8988T (cell line): ENCODE measurements around the gene CYP1A2.

Experiments
- DNase-seq: peaks from one replicate; pipeline ENCODE4 v3.0.0; 2011

CYP1A2 gene

GRCh38 chr15:74790080-74790916 lies 41.7 kb downstream of the CYP1A2 start:
- no peak for DNase-seq

GRCh38 chr15:74791007-74791406 lies 42.4 kb downstream of the CYP1A2 start:
- DNase-seq: no peak

GRCh38 chr15:74791667-74792066 lies 43.0 kb downstream of the CYP1A2 start:
- DNase-seq: no peak

- no peak for DNase-seq
Measured at GRCh38 chr15:74792227-74793016, 43.8 kb downstream of the CYP1A2 start.

GRCh38 chr15:74793135-74794028 lies 44.7 kb downstream of the CYP1A2 start:
- DNase-seq: no peak

GRCh38 chr15:74794248-74794969 lies 45.8 kb downstream of the CYP1A2 start:
- DNase-seq: no peak

- DNase-seq: no peak
Measured at GRCh38 chr15:74794970-74795349, 46.3 kb downstream of the CYP1A2 start.

GRCh38 chr15:74795966-74796625 lies 47.5 kb downstream of the CYP1A2 start:
- no peak for DNase-seq

GRCh38 chr15:74798388-74799254 lies 50.0 kb downstream of the CYP1A2 start:
- no peak for DNase-seq

GRCh38 chr15:74799255-74799855 lies 50.7 kb downstream of the CYP1A2 start:
- no peak for DNase-seq

GRCh38 chr15:74799856-74800558 lies 51.4 kb downstream of the CYP1A2 start:
- DNase-seq: peak; percentile 84

GRCh38 chr15:74800559-74801094 lies 52.0 kb downstream of the CYP1A2 start:
- no peak for DNase-seq

GRCh38 chr15:74801311-74801997 lies 52.8 kb downstream of the CYP1A2 start:
- DNase-seq: no peak

GRCh38 chr15:74802290-74802689 lies 53.6 kb downstream of the CYP1A2 start:
- no peak for DNase-seq

GRCh38 chr15:74802862-74803447 lies 54.3 kb downstream of the CYP1A2 start:
- no peak for DNase-seq

GRCh38 chr15:74804935-74805334 lies 56.3 kb downstream of the CYP1A2 start:
- no peak for DNase-seq
